Fibroblast of skin of right biceps (primary cell): ENCODE measurements around the gene KCTD16.

Source experiments
- DNase-seq: peaks from one replicate; pipeline ENCODE4 v3.0.0-alpha.2; 2013

The KCTD16 gene

DNA sequence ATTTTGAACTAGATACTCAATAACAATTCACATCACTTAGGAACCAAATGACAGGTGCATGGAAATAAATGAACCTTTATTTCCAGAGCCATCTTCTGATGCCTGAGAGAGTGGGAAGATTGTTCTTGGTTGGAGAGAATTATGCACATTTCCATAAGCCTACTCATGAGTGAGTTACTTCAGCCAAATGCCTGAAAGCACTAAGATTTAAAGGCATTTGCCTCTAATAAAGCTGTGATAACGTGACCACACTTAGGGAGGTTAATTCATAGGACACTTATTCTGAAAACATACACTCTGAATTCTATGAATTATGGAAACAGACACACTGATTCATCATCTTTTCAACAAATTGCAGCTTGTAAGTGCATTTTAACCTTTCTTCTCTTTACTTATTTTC, 40.0 kb downstream of the KCTD16 start:
- DNase-seq, result no peak

DNA sequence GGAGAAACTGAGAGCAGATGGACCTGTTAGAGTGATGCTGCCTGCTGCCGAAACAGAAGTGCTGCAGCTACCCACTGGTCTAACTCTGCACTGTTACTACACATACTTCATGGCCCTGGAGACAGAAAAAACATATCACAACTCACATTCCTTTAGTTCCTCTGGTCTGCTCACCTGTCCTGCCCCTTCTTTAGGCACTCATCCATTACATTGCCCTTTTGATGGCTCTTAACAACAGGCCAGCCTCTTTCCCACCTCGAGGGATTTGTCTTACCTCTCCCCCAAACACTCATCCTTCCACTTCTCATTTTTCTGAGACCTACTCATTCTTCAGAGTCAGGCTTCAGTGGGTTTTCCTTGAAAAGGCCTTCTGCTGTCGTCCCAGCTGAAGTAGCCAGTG, 49.2 kb downstream of the KCTD16 start:
- no peak for DNase-seq

DNA sequence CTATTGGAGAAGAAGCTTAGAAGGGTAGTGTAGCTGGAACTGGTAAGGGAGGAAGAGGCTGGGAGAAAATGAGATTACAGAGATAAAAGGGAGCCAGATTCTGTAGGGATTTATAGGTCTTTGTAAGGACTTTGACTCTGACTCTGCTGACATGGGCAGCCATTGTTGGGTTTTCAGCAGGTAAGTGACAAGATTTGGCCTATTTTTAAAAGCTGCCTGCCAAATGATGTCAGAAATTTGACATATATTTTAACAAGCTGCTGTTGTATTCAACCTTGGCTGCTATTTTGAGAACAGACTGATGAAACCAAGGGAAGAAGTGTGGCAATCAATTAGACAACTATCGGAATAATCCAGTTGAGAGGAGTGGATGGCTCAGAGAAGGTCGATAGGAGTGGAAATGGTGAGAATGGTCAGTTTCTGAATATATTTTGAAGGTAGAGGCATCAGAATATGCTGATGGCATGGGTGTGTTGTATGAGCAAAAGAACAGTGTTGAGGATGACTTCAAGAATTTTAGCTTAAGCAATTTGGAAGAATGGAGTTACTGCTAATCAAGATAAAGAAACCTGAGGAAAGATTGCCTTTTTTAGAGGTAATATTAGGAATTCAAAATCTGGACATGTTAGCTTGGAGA, 56.8 kb downstream of the KCTD16 start:
- no peak for DNase-seq

DNA sequence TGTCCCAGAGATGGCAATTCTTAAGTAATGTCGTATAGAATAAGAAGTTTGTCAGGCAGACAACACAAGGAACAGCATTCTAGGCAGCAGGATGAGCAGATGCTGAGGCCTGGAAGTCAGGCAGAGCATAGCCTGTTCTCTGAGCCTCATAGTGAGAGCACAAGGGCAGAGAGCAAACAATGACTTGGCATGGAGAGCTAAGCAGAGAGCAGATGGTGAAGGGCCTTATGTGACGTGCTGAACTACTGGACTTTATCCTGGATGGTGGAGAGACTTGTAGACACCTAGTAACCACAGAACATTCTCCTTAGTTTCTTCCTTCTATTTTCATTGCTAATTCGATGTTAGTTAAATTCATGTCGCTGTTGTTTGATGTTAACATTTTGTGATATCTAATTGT, 60.1 kb downstream of the KCTD16 start:
- DNase-seq, result no peak

DNA sequence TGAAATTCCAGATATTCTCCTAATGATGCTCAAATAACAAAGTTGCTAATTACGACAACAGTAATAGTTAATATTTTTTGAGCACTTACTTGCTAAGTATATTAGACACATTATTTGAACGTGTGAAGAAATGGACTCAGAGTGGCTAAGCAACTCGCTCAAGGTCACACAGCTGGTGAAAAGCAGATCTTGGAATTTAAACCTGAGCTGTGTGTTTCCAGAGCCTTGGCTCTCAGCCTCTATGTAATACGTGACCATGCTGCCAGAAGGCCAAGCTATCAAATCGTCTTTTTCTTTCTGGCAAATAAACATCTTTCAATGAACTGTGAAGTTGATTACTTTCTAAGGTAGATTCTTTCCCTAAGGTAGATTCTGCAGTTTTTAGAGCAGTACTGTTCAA, 61.6 kb downstream of the KCTD16 start:
- no peak for DNase-seq

DNA sequence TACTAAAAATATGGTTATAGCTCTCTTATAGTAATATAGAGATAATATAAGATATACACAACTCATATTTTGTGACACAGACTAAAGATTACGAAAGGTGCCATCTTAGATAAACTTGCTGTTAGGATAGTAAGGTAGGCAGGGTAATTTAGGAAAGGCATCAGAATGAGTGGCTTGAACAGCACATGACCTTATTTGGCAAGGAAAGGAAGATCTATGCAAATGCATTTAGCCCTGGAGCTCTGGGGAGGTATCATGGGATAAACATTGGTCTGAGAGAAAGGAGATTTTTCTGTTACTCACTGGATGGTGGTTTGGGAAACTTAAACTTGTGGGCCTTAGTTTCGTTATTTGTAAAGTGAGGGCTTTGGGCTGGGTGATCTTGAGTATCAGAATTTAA, 65.8 kb downstream of the KCTD16 start:
- DNase-seq, result no peak

DNA sequence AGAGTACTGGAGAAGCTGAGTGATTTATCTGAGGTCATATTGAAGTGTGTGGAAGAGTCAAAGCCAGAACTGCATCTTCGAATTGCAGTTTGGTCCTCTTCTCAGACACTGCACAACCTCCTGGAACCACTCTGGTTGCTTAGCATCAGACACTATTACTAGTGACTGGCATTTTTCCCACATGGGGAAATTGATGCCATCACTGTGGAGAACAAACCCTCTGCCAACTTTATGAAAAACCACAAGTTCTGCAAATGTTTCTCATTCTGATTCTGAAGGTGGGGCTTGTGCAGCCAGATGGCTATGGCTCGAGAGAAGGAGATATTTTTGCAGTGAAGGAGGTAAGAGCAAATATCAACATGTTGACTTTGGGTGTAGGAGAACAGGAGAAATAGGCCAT, 67.2 kb downstream of the KCTD16 start:
- DNase-seq, result no peak

DNA sequence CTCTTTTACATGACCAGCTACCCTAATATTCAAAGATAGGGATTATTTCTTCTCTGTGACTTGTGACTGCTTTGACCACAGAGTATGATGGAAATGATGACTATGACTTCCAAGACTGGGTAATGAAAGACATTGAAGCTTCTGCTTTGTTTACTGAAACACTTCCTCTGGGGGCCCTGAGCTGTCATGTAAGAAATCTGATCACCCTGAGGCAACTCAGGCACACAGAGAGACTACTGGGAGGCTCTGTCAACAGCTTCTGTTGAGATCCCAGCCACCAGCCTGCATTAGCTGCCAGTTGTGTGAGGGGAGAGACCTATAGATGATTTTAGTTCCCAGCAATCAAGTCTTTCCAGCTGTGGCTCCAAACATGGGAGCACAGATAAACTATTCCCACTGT, 76.5 kb downstream of the KCTD16 start:
- no peak for DNase-seq

DNA sequence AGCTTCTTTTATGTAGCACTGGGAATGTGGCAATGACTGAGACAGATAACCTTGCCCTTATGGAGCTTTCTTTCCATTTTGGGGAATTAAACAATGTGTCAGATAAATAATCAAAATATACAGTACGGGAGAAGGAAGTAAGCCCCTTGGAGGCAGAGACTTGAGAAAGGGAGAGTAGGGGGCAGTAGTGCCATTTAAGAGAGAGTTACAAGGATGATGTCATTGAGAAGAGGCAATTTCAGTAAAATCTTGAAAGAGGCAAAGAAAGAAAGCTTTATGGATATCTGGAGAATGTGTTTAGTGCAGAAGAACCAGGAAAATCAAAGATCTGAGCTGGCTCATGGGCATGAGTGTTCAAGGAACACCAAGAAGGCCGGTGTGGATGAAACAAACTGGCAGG, 77.3 kb downstream of the KCTD16 start:
- no peak for DNase-seq

DNA sequence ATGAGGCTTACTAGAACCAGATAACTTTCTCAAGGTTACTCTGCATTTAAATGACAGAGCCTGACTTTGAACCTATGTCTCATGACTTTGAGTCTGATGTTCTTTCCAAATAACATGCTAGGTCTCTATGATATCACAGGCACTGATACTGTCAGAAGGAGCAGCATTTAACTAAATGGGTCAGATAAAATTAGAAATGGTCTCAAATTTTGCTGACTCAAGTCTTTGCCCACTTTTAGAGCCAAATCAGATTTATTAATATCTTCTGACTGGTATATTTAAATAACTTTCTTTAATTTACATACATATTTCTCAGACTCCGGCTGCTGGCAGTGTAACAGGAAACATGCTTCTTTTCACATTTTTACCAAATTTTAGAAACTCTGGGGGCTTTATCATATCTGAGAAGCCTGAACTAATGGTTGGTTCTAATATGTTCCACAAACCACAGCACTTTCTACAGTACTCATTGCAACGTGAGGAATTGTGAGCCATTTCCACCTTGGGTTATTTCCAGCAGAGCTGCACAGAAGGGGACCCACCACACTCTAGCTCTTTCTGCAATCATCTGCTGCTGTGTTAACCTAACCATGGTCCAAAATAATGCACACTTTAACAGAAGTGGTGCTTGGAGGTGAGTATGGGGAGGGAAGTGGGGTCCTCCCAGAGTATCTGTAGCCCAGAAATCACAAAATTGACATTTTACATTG, 79.2 kb downstream of the KCTD16 start:
- DNase-seq, result no peak

DNA sequence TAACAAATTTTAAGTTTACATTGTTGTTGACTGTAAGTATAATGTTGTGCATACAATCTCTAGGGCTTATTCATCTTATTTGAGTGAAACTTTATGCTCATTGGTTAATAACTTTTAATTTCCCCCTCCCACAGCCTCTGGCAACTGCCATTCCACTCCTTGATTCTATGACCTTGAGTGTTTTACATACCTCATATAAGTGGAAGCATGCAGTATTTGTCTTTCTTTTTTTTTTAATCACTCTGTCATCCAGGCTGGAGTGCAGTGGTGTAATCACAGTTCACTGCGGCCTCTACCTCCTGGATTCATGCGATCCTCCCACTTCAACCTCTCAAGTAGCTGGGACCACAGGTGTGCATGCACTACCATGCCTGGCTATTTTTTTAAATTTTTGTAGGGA, 83.9 kb downstream of the KCTD16 start:
- no peak for DNase-seq

DNA sequence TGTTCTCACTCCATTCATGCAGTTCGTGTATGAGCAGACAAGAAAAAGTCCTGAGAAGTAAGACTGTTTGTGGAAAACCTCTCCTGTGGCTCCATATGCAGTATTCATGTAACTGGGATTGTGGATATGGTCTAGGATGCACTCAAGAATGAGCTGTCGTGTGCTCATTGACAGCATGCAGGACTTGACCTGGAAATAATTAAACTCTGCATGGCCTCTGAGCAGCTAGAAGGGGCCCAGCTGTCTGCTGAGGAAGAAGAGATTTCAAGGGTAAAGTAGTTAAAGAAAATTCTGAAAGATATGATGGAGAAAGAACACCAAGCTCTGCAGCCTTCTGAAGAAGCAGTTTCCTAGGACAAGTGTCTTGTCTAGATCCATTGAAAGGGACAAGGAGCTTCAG, 89.4 kb downstream of the KCTD16 start:
- DNase-seq, result no peak

DNA sequence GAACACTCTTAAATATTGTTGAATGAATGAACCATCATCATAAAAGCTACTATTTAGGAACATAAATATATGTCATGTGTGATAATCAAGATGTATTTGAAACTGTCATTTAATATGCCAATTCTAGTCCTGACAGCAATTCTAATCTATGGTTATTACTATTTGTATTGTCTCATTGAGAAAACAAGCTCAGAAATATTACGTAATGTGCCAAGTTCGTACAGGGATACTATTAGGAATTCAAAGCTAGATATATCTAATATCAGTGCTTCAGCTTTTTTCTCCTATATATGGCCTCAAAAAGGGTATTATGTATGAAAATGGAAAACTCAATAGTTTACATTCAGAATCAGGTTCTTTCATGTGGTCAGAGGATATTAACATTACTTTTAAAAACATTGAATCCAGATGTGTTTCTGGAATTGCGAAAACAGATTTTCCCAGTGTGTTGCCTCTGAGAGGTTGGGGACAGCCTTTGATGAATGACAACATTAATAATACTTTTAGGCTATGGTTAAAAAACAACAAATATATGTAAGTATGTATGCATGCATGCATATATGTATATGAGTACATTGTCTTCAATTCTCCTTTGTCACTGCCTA, 95.1 kb downstream of the KCTD16 start:
- DNase-seq, result no peak

DNA sequence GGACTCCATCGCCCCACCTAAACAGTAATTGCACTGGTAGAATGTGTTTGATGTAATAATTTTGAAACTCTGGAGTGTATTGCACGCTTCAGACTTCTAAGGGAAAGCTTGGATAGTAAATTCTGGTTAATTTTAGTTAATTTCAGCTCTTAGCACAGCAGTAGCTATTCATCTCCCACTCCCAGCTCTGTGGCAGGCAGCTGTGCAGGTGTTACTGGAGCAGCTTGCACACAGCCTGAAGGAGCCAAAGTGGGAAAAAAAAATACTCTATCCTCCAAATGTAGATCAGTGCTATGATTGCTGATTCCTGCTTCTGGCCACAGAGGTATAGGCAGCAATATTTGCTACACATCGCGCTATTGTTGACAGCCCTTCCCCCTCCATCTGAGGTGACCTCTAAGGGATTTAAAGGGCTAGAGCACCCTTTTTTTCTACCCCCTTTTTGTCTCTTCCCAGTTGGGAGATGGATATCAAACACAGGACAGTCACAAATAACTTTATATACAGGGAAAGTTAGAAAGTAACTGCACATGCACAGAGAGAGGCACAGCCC, 97.4 kb downstream of the KCTD16 start:
- no peak for DNase-seq

DNA sequence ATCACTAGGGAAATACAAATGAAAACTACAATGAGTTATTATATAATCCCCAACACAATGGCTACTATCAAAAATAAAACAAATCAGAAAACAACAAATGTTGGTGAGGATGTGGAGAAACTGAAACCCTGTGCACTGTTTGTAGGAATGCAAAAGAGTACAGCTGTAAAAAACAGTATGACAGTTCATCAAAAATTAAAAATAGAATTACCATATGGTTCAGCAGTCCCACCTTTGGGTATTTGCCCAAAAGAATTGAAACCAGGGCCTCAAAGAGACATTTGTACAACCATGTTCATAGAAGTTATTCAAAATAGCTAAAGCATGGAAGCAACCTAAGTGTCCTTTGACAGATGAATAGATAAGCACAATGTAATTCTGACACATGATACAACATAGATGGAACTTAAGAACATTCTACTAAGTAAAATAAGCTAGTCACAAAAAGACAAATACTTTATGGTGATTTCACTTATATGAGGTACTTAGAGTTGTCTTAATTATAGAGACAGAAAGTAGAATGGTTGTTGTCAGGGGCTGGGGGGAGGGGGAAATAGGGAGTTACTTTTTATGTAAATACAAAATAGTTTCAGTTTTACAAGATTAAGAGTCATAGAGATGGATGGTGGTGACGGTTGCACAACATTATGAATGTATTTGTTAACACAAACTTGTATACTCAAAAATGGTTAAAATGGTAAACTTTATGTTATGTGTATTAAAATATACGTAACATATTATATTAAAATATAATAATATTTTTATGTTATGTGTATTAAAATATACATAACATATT, 102.8 kb downstream of the KCTD16 start:
- DNase-seq, result no peak

DNA sequence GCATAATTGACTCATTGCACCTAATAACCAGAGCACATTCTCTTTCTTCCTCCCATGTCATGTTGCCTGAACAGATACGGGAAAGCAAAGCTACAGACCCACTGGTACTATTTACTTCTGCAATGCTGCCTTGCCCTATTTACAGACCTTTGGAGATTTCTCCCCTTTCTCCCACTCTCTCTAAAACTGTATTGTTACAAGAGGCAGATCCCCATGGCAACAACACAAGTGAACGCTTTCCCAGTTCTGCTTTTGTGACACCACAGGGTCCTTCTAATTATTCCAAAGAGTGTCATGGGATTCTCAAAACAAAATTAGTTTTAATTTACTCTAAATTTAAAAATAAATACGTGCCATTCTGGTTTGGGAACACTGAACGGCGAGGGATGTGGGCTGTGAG, 104.7 kb downstream of the KCTD16 start:
- DNase-seq, result no peak

DNA sequence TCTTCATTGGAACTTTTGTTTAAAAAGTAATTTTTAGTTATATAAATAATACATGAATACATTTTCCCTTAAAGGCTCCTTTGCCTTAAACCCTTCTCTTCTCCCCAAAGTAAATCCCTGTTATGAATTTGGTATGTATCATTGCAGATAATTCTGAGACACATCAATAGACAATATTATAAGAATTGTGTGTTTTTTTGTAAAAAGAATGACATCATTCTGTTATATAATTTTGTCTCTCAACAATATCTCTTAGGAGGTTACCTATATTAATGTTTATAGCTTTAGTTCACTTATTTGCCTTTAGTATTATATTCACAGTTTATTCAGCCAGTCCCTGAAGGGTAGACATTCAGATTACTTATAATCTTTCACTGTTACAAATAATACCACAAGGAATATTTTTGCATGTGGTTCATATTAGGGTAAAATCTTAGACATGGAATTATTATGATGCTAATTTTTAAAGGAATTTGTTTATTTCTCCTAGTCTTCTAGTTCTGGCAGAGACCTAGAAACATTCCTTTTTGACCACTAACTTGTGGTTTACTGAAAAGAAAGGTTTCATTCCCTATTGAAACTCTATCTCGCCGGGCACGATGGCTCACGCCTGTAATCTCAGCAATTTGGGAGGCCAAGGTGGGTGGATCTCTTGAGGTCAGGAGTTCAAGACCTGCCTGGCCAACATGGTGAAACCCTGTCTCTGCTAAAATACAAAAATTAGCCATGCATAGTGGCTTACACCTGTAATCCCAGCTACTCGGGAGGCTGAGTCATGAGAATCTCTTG, 105.6 kb downstream of the KCTD16 start:
- DNase-seq, result peak; percentile 2

DNA sequence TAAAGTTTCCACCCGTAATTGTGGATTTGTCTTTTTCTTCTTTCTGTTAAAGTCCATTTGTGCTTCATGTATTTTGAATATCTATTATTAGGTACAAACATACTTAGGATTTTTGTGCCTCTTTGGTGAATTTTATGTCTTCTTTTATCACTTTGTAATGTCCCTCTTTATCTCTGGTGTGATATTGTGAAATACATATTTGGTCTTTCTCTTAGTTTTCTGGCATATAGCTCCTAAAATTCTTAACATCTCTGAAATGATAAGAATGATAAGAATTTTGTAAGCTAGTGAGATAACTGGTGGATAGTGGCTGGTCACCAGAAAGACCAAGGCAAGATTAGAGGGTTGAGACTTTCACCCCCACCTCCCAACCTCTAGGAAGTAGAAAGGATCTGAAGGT, 111.1 kb downstream of the KCTD16 start:
- peak; percentile 1 for DNase-seq

DNA sequence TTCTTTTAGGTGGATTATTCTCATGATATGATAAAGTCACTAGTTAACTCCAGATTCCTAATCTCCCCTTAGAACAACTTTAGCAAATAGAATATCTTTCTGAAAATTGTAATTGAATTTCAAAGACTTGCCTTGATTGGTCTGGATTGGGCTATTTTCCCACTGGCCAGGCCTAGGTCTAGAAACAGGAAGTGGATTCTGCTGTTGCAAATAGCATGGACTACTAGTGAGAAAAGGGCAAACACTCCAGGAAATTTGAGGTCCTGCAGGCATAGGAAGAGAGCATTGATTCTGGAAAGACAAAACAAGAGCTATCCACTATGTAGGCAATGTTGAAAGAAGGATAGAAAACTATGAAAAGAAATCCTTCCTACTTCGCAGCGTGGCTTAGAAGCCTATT, 113.4 kb downstream of the KCTD16 start:
- DNase-seq, result no peak

DNA sequence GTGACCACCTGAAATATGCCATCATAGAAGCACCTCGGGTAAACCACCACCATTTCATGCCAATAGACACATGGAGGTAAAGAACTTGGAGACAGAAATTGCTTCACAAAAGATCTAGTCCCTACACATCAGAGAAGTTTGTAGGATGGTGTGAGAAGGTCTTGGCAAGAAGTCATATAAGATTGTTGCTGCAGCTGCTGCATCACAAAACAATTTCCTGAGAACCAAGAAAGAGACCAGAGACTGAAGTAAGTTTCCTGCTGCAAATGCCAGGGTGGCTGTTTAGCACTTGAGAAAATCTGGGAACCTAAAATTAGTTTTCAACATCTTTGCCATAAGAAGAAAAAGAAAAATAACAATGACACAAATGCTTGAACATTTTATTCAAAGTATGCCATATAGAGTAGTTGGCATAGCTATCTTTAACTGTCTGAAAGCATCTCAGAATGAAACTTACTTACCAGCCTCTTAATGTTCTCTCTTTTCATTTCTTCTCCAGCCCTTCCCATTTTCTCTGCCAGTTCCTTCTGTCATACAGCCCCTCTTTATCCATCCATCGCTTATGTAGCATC, 114.3 kb downstream of the KCTD16 start:
- DNase-seq, result no peak

DNA sequence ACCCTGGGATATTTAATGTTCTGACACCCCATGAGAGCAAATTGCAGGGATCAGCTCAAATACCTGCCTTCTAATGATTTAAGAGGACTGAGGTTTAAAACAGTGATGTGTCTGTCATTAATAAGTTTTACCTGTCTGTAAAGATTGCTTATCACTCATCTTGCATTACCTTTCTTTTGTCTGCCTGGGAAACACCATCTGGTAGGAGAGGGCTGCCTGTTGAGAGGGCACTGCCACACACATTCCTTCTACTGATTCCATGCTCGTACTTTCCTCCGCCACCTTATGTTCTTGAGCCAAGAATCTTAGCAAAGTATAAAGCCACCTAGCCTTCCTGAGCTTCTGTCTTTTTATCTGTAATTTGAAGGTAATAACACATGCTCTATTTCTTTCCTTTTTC, 118.6 kb downstream of the KCTD16 start:
- no peak for DNase-seq

DNA sequence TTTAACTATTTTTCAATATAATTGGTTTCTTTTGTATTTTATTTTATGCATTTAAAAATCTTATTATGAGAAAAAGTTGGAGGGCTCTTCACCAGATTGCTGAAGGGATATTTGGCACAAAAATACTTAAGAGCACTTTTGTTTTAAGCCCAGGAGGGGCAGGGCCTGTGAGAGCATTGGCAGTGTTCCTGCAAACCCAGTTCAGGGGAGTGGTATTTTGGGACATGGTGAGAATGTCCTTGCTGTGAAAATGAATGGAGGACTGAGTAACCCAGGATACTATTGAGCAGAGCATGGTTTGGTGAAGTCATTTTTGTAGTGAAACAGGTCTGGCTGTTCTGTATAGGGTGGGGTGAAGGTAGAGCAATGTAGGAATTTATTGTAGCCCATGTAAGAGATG, 121.4 kb downstream of the KCTD16 start:
- DNase-seq, result no peak
